ENCODE results near the gene LRMDA. TPM values are rescaled to one million over a fixed set of nuclear protein-coding genes. Genes with fewer than 3 reads are reported as not detected.

LRMDA gene
- total RNA-seq, 1 experiment from 2014 or later: not detected

GRCh38 chr10:76393875-76394706, 962.7 kb downstream of the LRMDA start:
- no peaks in the 10 kb centered on the region for H3K4me1 ChIP-seq (ENCODE audit: low read length)
- no peaks in the 10 kb centered on the region for H3K79me2 ChIP-seq (ENCODE audit: low read length)
- no peak overlapping the region for H2AFZ ChIP-seq (ENCODE audit: low read length)
- no peaks in the 10 kb centered on the region for H3K36me3 ChIP-seq (ENCODE audit: insufficient read depth, low read length)
- H4K20me1 ChIP-seq (ENCODE audit: insufficient read depth, low read depth, low read length): no peaks in the 10 kb centered on the region
- H3K4me3 ChIP-seq (ENCODE audit: low read length): no peak overlapping the region
- H3K27ac ChIP-seq (ENCODE audit: low read length): no peak overlapping the region
- DNase-seq: no peak
- H3K27me3 ChIP-seq (ENCODE audit: low read length): no peaks in the 10 kb centered on the region; the same call in 1 of the 2 replicates
- no peaks in the 10 kb centered on the region for H3K9me2 ChIP-seq (replicated peaks; ENCODE audit: insufficient read depth, low read length)
- H3K9ac ChIP-seq (ENCODE audit: low read length): no peak overlapping the region
- no peak overlapping the region for H3K4me2 ChIP-seq (ENCODE audit: low read depth, low read length, poor library complexity, severe bottlenecking)
- H3K9me3 ChIP-seq (ENCODE audit: low read length): no peaks in the 10 kb centered on the region

GRCh38 chr10:76394707-76395042, 963.3 kb downstream of the LRMDA start:
- Histone ChIP-seq H3K4me1 (ENCODE audit: low read length) (no peaks in the 10 kb centered on the region), H3K36me3 (ENCODE audit: insufficient read depth, low read length) (no peaks in the 10 kb centered on the region), H3K4me2 (ENCODE audit: low read depth, low read length, poor library complexity, severe bottlenecking) (no peak overlapping the region), H3K9me3 (ENCODE audit: low read length) (no peaks in the 10 kb centered on the region), H3K9ac (ENCODE audit: low read length) (no peak overlapping the region), H3K27me3 (ENCODE audit: low read length) (no peaks in the 10 kb centered on the region; the same call in 1 of the 2 replicates), H3K79me2 (ENCODE audit: low read length) (no peaks in the 10 kb centered on the region), H3K27ac (ENCODE audit: low read length) (no peak overlapping the region), H3K9me2 (replicated peaks; ENCODE audit: insufficient read depth, low read length) (no peaks in the 10 kb centered on the region), H4K20me1 (ENCODE audit: insufficient read depth, low read depth, low read length) (no peaks in the 10 kb centered on the region), H2AFZ (ENCODE audit: low read length) (no peak overlapping the region), H3K4me3 (ENCODE audit: low read length) (no peak overlapping the region)
- DNase-seq: no peak

DNA sequence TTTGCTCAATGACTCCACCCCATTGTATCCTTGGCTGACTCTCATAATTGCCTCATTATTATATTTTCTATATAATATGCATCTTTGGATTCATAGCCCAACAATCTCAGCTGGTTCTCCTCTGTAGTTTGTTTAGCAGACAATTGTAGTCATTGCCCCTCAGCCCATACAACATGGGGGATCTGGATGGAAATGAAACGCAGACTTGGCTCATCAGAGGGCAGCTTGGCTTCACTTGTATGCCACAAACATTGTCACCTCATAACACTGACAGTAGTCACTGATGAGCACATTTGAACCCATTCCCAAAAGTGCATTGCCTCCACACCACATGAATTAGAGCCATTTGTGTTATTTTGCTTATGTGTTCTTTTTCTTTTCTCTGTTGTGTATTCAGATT, 963.8 kb downstream of the LRMDA start:
- H3K9me2 ChIP-seq (replicated peaks; ENCODE audit: insufficient read depth, low read length): no peaks in the 10 kb centered on the region
- no peak overlapping the region for H3K9ac ChIP-seq (ENCODE audit: low read length)
- no peaks in the 10 kb centered on the region for H3K36me3 ChIP-seq (ENCODE audit: insufficient read depth, low read length)

GRCh38 chr10:76396134-76396533, 964.7 kb downstream of the LRMDA start:
- no peaks in the 10 kb centered on the region for H3K79me2 ChIP-seq (ENCODE audit: low read length)
- H3K4me1 ChIP-seq (ENCODE audit: low read length): no peaks in the 10 kb centered on the region
- no peaks in the 10 kb centered on the region for H3K36me3 ChIP-seq (ENCODE audit: insufficient read depth, low read length)
- no peak for DNase-seq
- no peak overlapping the region for H3K4me2 ChIP-seq (ENCODE audit: low read depth, low read length, poor library complexity, severe bottlenecking)
- no peaks in the 10 kb centered on the region for H4K20me1 ChIP-seq (ENCODE audit: insufficient read depth, low read depth, low read length)
- H3K4me3 ChIP-seq (ENCODE audit: low read length): no peak overlapping the region
- no peak overlapping the region for H2AFZ ChIP-seq (ENCODE audit: low read length)
- no peaks in the 10 kb centered on the region for H3K9me2 ChIP-seq (replicated peaks; ENCODE audit: insufficient read depth, low read length)
- no peaks in the 10 kb centered on the region for H3K9me3 ChIP-seq (ENCODE audit: low read length)
- no peaks in the 10 kb centered on the region; the same call in 1 of the 2 replicates for H3K27me3 ChIP-seq (ENCODE audit: low read length)
- H3K27ac ChIP-seq (ENCODE audit: low read length): no peak overlapping the region
- no peak overlapping the region for H3K9ac ChIP-seq (ENCODE audit: low read length)

More for the DNA sequence above, 963.8 kb downstream of the LRMDA start:
- Histone ChIP-seq H3K4me1 (ENCODE audit: low read length) (no peaks in the 10 kb centered on the region), H3K27ac (ENCODE audit: low read length) (no peak overlapping the region), H3K27me3 (ENCODE audit: low read length) (no peaks in the 10 kb centered on the region; the same call in 1 of the 2 replicates), H3K79me2 (ENCODE audit: low read length) (no peaks in the 10 kb centered on the region), H3K9me3 (ENCODE audit: low read length) (no peaks in the 10 kb centered on the region), H4K20me1 (ENCODE audit: insufficient read depth, low read depth, low read length) (no peaks in the 10 kb centered on the region), H2AFZ (ENCODE audit: low read length) (no peak overlapping the region), H3K4me3 (ENCODE audit: low read length) (no peak overlapping the region), H3K4me2 (ENCODE audit: low read depth, low read length, poor library complexity, severe bottlenecking) (no peak overlapping the region)
- no peak for DNase-seq

- no peaks in the 10 kb centered on the region for H3K4me1 ChIP-seq (ENCODE audit: low read length)
- no peaks in the 10 kb centered on the region; the same call in 1 of the 2 replicates for H3K27me3 ChIP-seq (ENCODE audit: low read length)
- DNase-seq: no peak
- H3K9me3 ChIP-seq (ENCODE audit: low read length): no peaks in the 10 kb centered on the region
- H3K4me3 ChIP-seq (ENCODE audit: low read length): no peak overlapping the region
- no peak overlapping the region for H3K9ac ChIP-seq (ENCODE audit: low read length)
- H3K9me2 ChIP-seq (replicated peaks; ENCODE audit: insufficient read depth, low read length): no peaks in the 10 kb centered on the region
- no peak overlapping the region for H2AFZ ChIP-seq (ENCODE audit: low read length)
- no peak overlapping the region for H3K27ac ChIP-seq (ENCODE audit: low read length)
- H3K36me3 ChIP-seq (ENCODE audit: insufficient read depth, low read length): no peaks in the 10 kb centered on the region
- no peaks in the 10 kb centered on the region for H3K79me2 ChIP-seq (ENCODE audit: low read length)
- H3K4me2 ChIP-seq (ENCODE audit: low read depth, low read length, poor library complexity, severe bottlenecking): no peak overlapping the region
- H4K20me1 ChIP-seq (ENCODE audit: insufficient read depth, low read depth, low read length): no peaks in the 10 kb centered on the region
These were observed 966.0 kb downstream of the LRMDA start for GRCh38 chr10:76397181-76398042.

- Histone ChIP-seq H3K79me2 (ENCODE audit: low read length) (no peaks in the 10 kb centered on the region), H3K4me2 (ENCODE audit: low read depth, low read length, poor library complexity, severe bottlenecking) (no peak overlapping the region), H2AFZ (ENCODE audit: low read length) (no peak overlapping the region), H3K9me2 (replicated peaks; ENCODE audit: insufficient read depth, low read length) (no peaks in the 10 kb centered on the region), H3K4me1 (ENCODE audit: low read length) (no peaks in the 10 kb centered on the region), H3K9me3 (ENCODE audit: low read length) (no peaks in the 10 kb centered on the region), H3K36me3 (ENCODE audit: insufficient read depth, low read length) (no peaks in the 10 kb centered on the region), H3K27me3 (ENCODE audit: low read length) (no peaks in the 10 kb centered on the region), H3K9ac (ENCODE audit: low read length) (no peak overlapping the region), H3K27ac (ENCODE audit: low read length) (no peak overlapping the region), H3K4me3 (ENCODE audit: low read length) (no peak overlapping the region), H4K20me1 (ENCODE audit: insufficient read depth, low read depth, low read length) (no peaks in the 10 kb centered on the region)
- DNase-seq: no peak
These were observed 966.8 kb downstream of the LRMDA start for GRCh38 chr10:76398043-76398710.

DNA sequence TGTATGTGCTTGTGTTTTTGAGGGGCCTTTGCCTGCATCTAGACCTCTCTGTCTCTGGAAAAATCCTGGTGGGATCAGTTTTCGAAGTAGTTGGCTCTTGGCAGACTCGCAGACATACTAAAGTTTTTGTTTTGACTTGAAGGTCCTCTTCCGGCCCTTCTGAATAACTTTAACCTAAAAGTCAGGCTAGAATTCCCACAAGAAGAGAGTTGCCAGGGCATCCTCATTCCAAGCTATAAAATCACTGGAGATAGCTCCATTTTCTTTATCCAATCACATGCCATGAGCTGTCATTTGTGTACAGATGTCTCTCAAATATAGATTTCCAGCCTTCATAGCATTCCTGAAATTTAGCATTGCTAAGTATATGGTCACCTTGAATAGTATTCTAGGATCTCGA, 967.8 kb downstream of the LRMDA start:
- Histone ChIP-seq H4K20me1 (ENCODE audit: insufficient read depth, low read depth, low read length) (no peaks in the 10 kb centered on the region), H3K4me3 (ENCODE audit: low read length) (no peak overlapping the region), H3K4me2 (ENCODE audit: low read depth, low read length, poor library complexity, severe bottlenecking) (no peak overlapping the region), H3K79me2 (ENCODE audit: low read length) (no peaks in the 10 kb centered on the region), H3K9me3 (ENCODE audit: low read length) (no peaks in the 10 kb centered on the region), H3K4me1 (ENCODE audit: low read length) (no peaks in the 10 kb centered on the region), H3K27me3 (ENCODE audit: low read length) (no peaks in the 10 kb centered on the region), H3K27ac (ENCODE audit: low read length) (no peak overlapping the region), H3K36me3 (ENCODE audit: insufficient read depth, low read length) (no peaks in the 10 kb centered on the region), H2AFZ (ENCODE audit: low read length) (no peak overlapping the region), H3K9me2 (replicated peaks; ENCODE audit: insufficient read depth, low read length) (no peaks in the 10 kb centered on the region), H3K9ac (ENCODE audit: low read length) (no peak overlapping the region)
- DNase-seq: no peak

DNA sequence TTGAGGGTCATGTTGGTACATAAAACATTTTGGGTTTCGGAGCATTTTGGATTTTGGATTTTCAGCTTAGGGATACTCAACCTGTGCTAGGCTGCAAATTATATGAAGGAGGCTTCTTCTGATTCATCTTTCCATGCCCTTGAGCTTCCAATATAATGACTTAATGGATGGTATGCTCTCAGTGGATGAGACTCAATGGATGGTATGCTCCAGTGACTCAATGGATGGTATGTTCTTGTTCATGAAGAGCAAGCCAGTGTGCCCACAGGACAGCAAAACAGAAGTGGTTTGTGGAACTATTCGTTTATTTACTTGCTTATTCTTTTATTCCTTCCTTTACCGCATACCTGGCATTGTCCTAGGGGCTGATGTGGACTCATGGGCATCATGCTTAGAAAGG, 969.6 kb downstream of the LRMDA start:
- no peak overlapping the region for H3K4me2 ChIP-seq (ENCODE audit: low read depth, low read length, poor library complexity, severe bottlenecking)
- H3K9ac ChIP-seq (ENCODE audit: low read length): no peak overlapping the region
- H3K9me2 ChIP-seq (replicated peaks; ENCODE audit: insufficient read depth, low read length): no peaks in the 10 kb centered on the region
- H3K27me3 ChIP-seq (ENCODE audit: low read length): no peaks in the 10 kb centered on the region
- H3K27ac ChIP-seq (ENCODE audit: low read length): no peak overlapping the region
- H3K79me2 ChIP-seq (ENCODE audit: low read length): no peaks in the 10 kb centered on the region
- H3K9me3 ChIP-seq (ENCODE audit: low read length): no peaks in the 10 kb centered on the region
- H3K4me1 ChIP-seq (ENCODE audit: low read length): no peaks in the 10 kb centered on the region
- no peaks in the 10 kb centered on the region for H4K20me1 ChIP-seq (ENCODE audit: insufficient read depth, low read depth, low read length)
- H2AFZ ChIP-seq (ENCODE audit: low read length): no peak overlapping the region
- no peaks in the 10 kb centered on the region for H3K36me3 ChIP-seq (ENCODE audit: insufficient read depth, low read length)
- H3K4me3 ChIP-seq (ENCODE audit: low read length): no peak overlapping the region
- DNase-seq: no peak
